ENCODE data around the gene GDF10. TPM values are rescaled to one million over a fixed set of nuclear protein-coding genes. Genes with fewer than 3 reads are reported as not detected.

GDF10 gene
- total and polyA plus RNA-seq, 9 of the 15 experiments (the other 6 are each of a cell fraction or from before 2014, with no cell fraction given): 0.03 to 0.20 (median 0.11) TPM; not detected in 6

GRCh38 chr10:47336387-47337134, 36.6 kb downstream of the GDF10 start (continued):
- TF ChIP-seq ZBTB5 (IDR thresholded peaks at IDR 0.05): no peak
- TF ChIP-seq ZNF584 (CRISPR knock-in tag; IDR thresholded peaks at IDR 0.05; ENCODE audit: low read depth): no peak
- no peak for TF ChIP-seq MEF2D (tag; conservative IDR thresholded peaks at IDR 0.05; ENCODE audit: low read depth)
- TF ChIP-seq BRD9 (IDR thresholded peaks at IDR 0.05; ENCODE audit: low read depth, partially characterized antibody): peak; percentile 68
- TF ChIP-seq E2F8 (IDR thresholded peaks at IDR 0.05; ENCODE audit: low read depth, partially characterized antibody): no peak
- no peak for TF ChIP-seq RBM22 (IDR thresholded peaks at IDR 0.05; ENCODE audit: low read depth, low read length, poor library complexity, severe bottlenecking)
- TF ChIP-seq HMGN3 (IDR thresholded peaks at IDR 0.05; ENCODE audit: borderline replicate concordance, extremely low read depth, insufficient read length, low read depth, low read length): no peak
- TF ChIP-seq EGR1 (conservative IDR thresholded peaks at IDR 0.05): peak; percentile 55
- no peak for TF ChIP-seq PRMT5 (CRISPR knock-in tag; IDR thresholded peaks at IDR 0.05)
- 0 out of 2 replicates have a peak, but pooled peaks have one; percentile 66 for TF ChIP-seq NFXL1 (CRISPR knock-in tag; IDR thresholded peaks at IDR 0.05)
- no peak for TF ChIP-seq ZNF174 (CRISPR knock-in tag; IDR thresholded peaks at IDR 0.05)
- TF ChIP-seq, protein P1, sequence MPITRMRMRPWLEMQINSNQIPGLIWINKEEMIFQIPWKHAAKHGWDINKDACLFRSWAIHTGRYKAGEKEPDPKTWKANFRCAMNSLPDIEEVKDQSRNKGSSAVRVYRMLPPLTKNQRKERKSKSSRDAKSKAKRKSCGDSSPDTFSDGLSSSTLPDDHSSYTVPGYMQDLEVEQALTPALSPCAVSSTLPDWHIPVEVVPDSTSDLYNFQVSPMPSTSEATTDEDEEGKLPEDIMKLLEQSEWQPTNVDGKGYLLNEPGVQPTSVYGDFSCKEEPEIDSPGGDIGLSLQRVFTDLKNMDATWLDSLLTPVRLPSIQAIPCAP (CRISPR knock-in tag; IDR thresholded peaks at IDR 0.05; ENCODE audit: borderline replicate concordance): no peak
- no peak for TF ChIP-seq CEBPZ (IDR thresholded peaks at IDR 0.05; ENCODE audit: borderline replicate concordance, low read depth, low read length)
- no peak for TF ChIP-seq LCOR (CRISPR knock-in tag; IDR thresholded peaks at IDR 0.05)
- TF ChIP-seq ZNF232 (CRISPR knock-in tag; IDR thresholded peaks at IDR 0.05): no peak
- no peak for TF ChIP-seq ZNF280A (IDR thresholded peaks at IDR 0.05; ENCODE audit: low read depth, partially characterized antibody)

Data from K562 (cell line).